Cardiac fibroblast (primary cell): ENCODE data around the gene TMC1.
"Not testable (repeated sequence)": the region's sequence is repeated elsewhere in the genome, so short reads cannot be mapped to it uniquely, and the experiment has no call there.

Experiments
- DNase-seq, 2 donors: peaks; one replicate each; pipeline versions ENCODE4 v3.0.0 to v3.0.0-alpha.2; 2010; ENCODE audit warnings: low read depth in 2 of 2
- H3K4me3 ChIP-seq, 2 donors: replicated peaks in 1 of 2; 1 replicate in 1 of 2; 2 replicates in 1 of 2; pipeline ENCODE4 v1.5.1; 2011; ENCODE audit warnings: low read depth in 2 of 2, low read length in 2 of 2, mild to moderate bottlenecking in 2 of 2, moderate library complexity in 1 of 2
- TF ChIP-seq, protein P1 (sequence below): IDR thresholded peaks from one replicate; pipeline ENCODE4 v1.5.1; 2011; ENCODE audit warnings: low read depth, mild to moderate bottlenecking, low read length, inconsistent platforms

TMC1 gene

DNA sequence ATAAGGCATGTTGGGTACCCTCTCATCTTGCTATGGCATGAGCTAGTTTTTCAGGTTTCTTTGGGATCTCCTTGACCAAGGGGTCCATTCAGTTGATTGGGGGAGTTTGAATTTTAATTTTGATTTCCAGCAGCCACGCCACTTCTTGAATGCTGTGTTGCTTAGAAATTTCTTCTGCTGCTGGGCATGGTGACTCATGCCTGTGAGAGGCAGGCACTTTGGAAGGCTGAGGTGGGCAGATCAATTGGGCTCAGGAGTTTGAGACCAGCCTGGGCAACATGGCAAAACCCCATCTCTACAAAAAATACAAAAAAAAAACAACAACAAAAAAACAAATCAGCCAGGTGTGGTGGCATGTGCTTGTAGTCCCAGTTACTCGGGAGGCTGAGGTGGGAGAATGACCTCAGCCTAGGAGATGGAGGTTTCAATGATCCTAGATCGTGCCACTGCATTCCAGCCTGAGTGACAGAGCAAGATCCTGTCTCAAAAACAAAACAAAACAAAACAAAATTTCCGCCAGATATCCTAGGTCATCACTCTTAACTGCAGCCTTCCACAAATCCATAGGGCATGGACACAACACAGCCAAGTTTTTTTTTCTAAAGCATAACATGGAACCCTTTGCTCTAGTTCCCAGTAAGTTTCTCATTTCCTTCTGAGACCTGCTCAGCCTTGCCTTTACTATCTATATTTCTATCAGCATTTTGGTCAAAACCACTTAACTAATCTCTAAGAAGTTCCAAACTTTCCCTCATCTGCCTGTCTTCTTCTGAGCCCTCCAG is 17.7 kb downstream of the TMC1 start:
- H3K4me3 ChIP-seq = no peak overlapping the region
- TF ChIP-seq, protein P1, sequence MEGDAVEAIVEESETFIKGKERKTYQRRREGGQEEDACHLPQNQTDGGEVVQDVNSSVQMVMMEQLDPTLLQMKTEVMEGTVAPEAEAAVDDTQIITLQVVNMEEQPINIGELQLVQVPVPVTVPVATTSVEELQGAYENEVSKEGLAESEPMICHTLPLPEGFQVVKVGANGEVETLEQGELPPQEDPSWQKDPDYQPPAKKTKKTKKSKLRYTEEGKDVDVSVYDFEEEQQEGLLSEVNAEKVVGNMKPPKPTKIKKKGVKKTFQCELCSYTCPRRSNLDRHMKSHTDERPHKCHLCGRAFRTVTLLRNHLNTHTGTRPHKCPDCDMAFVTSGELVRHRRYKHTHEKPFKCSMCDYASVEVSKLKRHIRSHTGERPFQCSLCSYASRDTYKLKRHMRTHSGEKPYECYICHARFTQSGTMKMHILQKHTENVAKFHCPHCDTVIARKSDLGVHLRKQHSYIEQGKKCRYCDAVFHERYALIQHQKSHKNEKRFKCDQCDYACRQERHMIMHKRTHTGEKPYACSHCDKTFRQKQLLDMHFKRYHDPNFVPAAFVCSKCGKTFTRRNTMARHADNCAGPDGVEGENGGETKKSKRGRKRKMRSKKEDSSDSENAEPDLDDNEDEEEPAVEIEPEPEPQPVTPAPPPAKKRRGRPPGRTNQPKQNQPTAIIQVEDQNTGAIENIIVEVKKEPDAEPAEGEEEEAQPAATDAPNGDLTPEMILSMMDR = no peak
- no peak for DNase-seq

GRCh38 chr9:72539824-72540347 is 18.5 kb downstream of the TMC1 start:
- no peak overlapping the region for H3K4me3 ChIP-seq
- TF ChIP-seq, protein P1 = no peak
- DNase-seq = no peak

GRCh38 chr9:72540348-72540873 is 19.0 kb downstream of the TMC1 start:
- TF ChIP-seq, protein P1 = no peak
- peak in 1 of 2 donors; percentile 79 for DNase-seq
- no peak overlapping the region for H3K4me3 ChIP-seq

GRCh38 chr9:72542537-72542833 is 21.1 kb downstream of the TMC1 start:
- peak; percentile 37 to 73 for DNase-seq
- not testable (repeated sequence) for H3K4me3 ChIP-seq

DNA sequence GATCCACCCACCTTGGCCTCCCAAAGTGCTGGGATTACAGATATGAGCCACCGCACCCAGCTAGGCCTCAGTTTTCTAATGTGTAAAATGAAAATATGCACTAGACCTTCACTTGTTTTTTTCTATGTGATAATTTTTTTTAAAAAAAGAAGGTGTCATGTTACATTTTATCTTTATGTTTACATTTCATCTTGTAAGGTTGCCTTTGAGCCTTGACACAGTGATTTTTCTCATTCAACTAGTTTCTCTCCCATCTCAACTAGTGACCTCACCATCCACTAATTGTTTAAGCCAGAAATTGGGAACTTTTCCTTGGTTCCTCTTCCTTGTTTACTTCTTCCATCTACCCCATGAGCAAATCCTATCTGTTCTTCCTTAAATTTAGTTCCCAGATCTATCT is 21.5 kb downstream of the TMC1 start:
- DNase-seq = no peak
- TF ChIP-seq, protein P1 = no peak
- H3K4me3 ChIP-seq = no peak overlapping the region

DNA sequence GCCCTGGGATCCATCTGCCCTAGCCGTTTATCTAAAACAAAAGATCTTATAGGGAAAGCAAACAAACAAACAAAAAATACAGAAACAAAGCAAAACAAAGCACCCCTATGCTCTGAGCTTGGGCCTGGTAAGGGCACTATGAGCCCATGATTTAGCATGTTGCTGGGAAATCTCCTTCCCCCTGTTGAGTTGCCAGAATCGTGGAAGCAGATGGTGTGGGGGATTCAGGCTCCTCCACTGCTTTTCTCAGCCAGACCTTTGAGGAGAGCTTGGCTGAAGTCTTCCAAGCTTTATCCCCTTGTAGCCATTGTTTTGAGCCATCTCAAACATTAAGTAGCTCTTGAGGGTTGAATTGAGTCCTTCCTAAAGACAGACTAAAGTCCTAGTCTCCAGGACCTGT is 29.9 kb downstream of the TMC1 start:
- TF ChIP-seq, protein P1 = no peak
- DNase-seq = no peak
- H3K4me3 ChIP-seq = no peak overlapping the region

- TF ChIP-seq, protein P1 = no peak
Observed at GRCh38 chr9:72552356-72552755, 30.9 kb downstream of the TMC1 start.

More at GRCh38 chr9:72552356-72552755, 30.9 kb downstream of the TMC1 start:
- no peak overlapping the region for H3K4me3 ChIP-seq
- no peak for DNase-seq
